Measurements from ENCODE around the gene CSNK2B.

- TF ChIP-seq L3MBTL2 (conservative IDR thresholded peaks at IDR 0.05) (no peak), SUZ12 (IDR thresholded peaks at IDR 0.05) (no peak), FOXM1 (IDR thresholded peaks at IDR 0.05; ENCODE audit: borderline replicate concordance) (no peak), SP1 (IDR thresholded peaks at IDR 0.05) (no peak), TARDBP (IDR thresholded peaks at IDR 0.05) (no peak), PKNOX1 (IDR thresholded peaks at IDR 0.05) (no peak)
These were observed 42.3 kb downstream of the CSNK2B start for GRCh38 chr6:31708224-31708623.
